H1 (cell line): ENCODE results near the gene SZT2. TPM values are rescaled to one million over a fixed set of nuclear protein-coding genes. Genes with fewer than 3 reads are reported as not detected.

Source experiments
- CTCF ChIP-seq, 3 experiments: IDR thresholded peaks; 1 replicate in 2 of 3; 2 replicates in 1 of 3; pipeline versions ENCODE4 v1.5.1 to v1.6.1; 2011; ENCODE audit warnings: low read length in 3 of 3, mild to moderate bottlenecking in 3 of 3, inconsistent platforms in 2 of 3, low read depth in 1 of 3, moderate library complexity in 1 of 3; ENCODE audit not compliant: insufficient read depth in 1 of 3; ENCODE audit errors: control extremely low read depth in 1 of 3
- GABPA ChIP-seq: IDR thresholded peaks from 2 replicates; pipeline ENCODE4 v1.6.1; 2011; ENCODE audit warnings: mild to moderate bottlenecking, low read length, moderate library complexity, borderline replicate concordance; ENCODE audit not compliant: insufficient read depth
- NRF1 ChIP-seq: IDR thresholded peaks from 2 replicates; pipeline ENCODE4 v1.6.1; 2011; ENCODE audit warnings: mild to moderate bottlenecking, low read depth, low read length, improper control_type of control experiment
- POLR2AphosphoS5 ChIP-seq: IDR thresholded peaks from 2 replicates; pipeline ENCODE4 v1.6.1; 2011; ENCODE audit warnings: low read depth, low read length
- RNF2 ChIP-seq: fragments of 200-900, 300-1000 bp; sonication (generic); IDR thresholded peaks from 2 replicates; pipeline ENCODE4 v1.7.1; 2016; ENCODE audit warnings: borderline replicate concordance, low read depth, mild to moderate bottlenecking, antibody characterized with exemption, low read length; ENCODE audit not compliant: poor library complexity, severe bottlenecking; ENCODE audit errors: missing control alignments
- TAF1 ChIP-seq: IDR thresholded peaks from 2 replicates; pipeline ENCODE4 v1.6.1; 2011; ENCODE audit warnings: mild to moderate bottlenecking, low read depth, low read length
- polyA plus RNA-seq, 7 experiments: library from polyadenylated mRNA; depleted of rRNA in 3 of 7; stranded (reverse) in 5 of 7; unstranded in 2 of 7; fragments of >200 nt in 5 of 7; fragments of 200-250 nt in 2 of 7; gene quantifications; 1 replicate in 5 of 7; 2 replicates in 1 of 7; 4 replicates in 1 of 7; pipeline versions ENCODE4 v1.2.1 to v1.2.3, GENCODE V29; 2011 to 2013; ENCODE audit warnings: missing spikeins in 2 of 7, mixed read lengths in 2 of 7
- total RNA-seq: library from RNA; stranded (reverse); fragmentation: NEBNext Ultra II Directional; extraction: Animal tissue kit (Norgen Biotek cat#: 25700); gene quantifications from 2 replicates; pipeline ENCODE4 v1.2.1, GENCODE V29; 2021

SZT2 gene
- total and polyA plus RNA-seq, 2 of the 8 experiments (the other 6 are each of a cell fraction or from before 2014, with no cell fraction given) = 4.7 to 12.9 TPM

DNA sequence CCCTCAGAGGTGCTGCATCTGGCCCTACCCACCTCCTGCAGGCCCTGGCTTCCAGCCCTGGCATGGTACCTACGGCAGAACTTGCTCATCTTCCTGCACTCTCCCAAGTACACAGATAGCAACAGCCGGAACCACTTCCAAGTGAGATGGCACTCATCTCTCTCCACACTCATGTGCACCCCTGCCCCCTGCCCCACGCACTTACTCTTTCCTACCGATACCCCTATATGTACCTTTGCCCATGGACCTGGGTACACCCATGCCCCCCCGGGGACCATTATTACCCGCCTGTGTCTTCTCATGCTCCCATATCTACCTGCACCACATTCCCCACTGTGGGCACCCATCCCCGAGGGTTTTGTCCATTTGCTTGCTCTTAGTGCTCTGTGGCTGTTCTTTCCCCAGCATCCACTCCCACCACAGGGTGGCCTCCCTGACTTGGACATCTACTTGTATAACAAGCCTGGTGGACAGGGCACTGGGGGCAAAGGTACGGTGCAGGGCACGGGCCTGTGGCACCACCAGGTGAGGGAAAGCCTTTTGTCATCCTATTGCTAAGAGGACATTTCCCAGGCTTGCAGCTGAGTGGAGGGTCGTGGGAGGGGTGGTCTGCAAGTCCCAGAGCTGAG lies 49.4 kb downstream of the SZT2 start (continued):
- TF ChIP-seq TAF1 (no peak), NRF1 (no peak), GABPA (no peak), RNF2 (no peak), CTCF (IDR thresholded peaks at IDR 0.05; ENCODE audit: control extremely low read depth in 1 of 3, insufficient read depth in 1 of 3, low read depth in 1 of 3, low read length in 3 of 3) (no peak), POLR2AphosphoS5 (no peak)
